SK-N-SH (cell line): ENCODE measurements around the gene MYDGF. TPM values are rescaled to one million over a fixed set of nuclear protein-coding genes. Genes with fewer than 3 reads are reported as not detected.

Source experiments
- CTCF ChIA-PET: fragments of 300-600, 350-600 bp; formaldehyde crosslinking; extraction: SDS; loops from one replicate; lab custom pipeline; 2021; lab: Yijun Ruan, JAX
- POLR2A ChIA-PET: fragments of 350-600 bp; sonication (Branson Sonifier 250); formaldehyde crosslinking; extraction: SDS; loops from one replicate; lab custom pipeline; 2020; ENCODE audit warnings: antibody characterized with exemption, inconsistent platforms; lab: Yijun Ruan, JAX
- DNase-seq: peaks from one replicate; pipeline ENCODE4 v3.0.0; 2012
- H2AFZ ChIP-seq: fragments of 200-600 bp; sonication (generic); 2 replicates; pipeline ENCODE4 v1.8.1; 2016; ENCODE audit warnings: antibody characterized with exemption, mild to moderate bottlenecking, low read depth
- H3F3A ChIP-seq: fragments of 200-600 bp; sonication (generic); replicated peaks from 2 replicates; pipeline ENCODE3; 2016; ENCODE audit warnings: antibody characterized with exemption, mild to moderate bottlenecking; ENCODE audit not compliant: insufficient read depth
- H3K27ac ChIP-seq, 2 experiments: fragments of 200-500 bp in 1 of 2; fragments of 200-600 bp in 1 of 2; sonication (Bioruptor generic) in 1 of 2; sonication (generic), shearing (Covaris generic) in 1 of 2; 2 replicates each; pipeline versions ENCODE4 v1.5.1 to v1.6.1; 2014 to 2016; ENCODE audit warnings: low read depth in 2 of 2, inconsistent platforms in 1 of 2, low read length in 1 of 2, mild to moderate bottlenecking in 1 of 2, mixed read lengths in 1 of 2
- H3K27me3 ChIP-seq: fragments of 200-600 bp; sonication (generic), shearing (Covaris generic); 2 replicates; pipeline ENCODE4 v1.6.1; 2016; ENCODE audit warnings: mixed run types; ENCODE audit not compliant: insufficient read depth
- H3K36me3 ChIP-seq, 2 experiments: fragments of 200-500 bp in 1 of 2; fragments of 200-600 bp in 1 of 2; sonication (Bioruptor generic) in 1 of 2; sonication (generic) in 1 of 2; replicated peaks in 1 of 2; 2 replicates each; pipeline versions ENCODE3 to v1.5.1; 2014 to 2016; ENCODE audit warnings: low read length in 1 of 2, mild to moderate bottlenecking in 1 of 2; ENCODE audit not compliant: insufficient read depth in 2 of 2, control insufficient read depth in 1 of 2
- H3K4me1 ChIP-seq, 2 experiments: fragments of 200-500 bp in 1 of 2; fragments of 200-600 bp in 1 of 2; sonication (Bioruptor generic) in 1 of 2; sonication (generic), shearing (Covaris generic) in 1 of 2; 2 replicates each; pipeline versions ENCODE4 v1.5.1 to v1.6.1; 2014 to 2016; ENCODE audit warnings: low read depth in 1 of 2, low read length in 1 of 2, mixed run types in 1 of 2; ENCODE audit not compliant: insufficient read depth in 2 of 2, control insufficient read depth in 1 of 2
- H3K4me2 ChIP-seq: fragments of 200-600 bp; sonication (generic), shearing (Covaris generic); 2 replicates; pipeline ENCODE4 v1.6.1; 2017; ENCODE audit warnings: mixed run types
- H3K4me3 ChIP-seq, 2 experiments: fragments of 200-500 bp in 1 of 2; fragments of 200-600 bp in 1 of 2; sonication (Bioruptor generic) in 1 of 2; sonication (generic), shearing (Covaris generic) in 1 of 2; 2 replicates each; pipeline versions ENCODE4 v1.5.1 to v1.8.1; 2014 to 2016; ENCODE audit warnings: low read depth in 2 of 2, inconsistent platforms in 1 of 2, low read length in 1 of 2, mild to moderate bottlenecking in 1 of 2, mixed read lengths in 1 of 2, moderate library complexity in 1 of 2
- H3K79me2 ChIP-seq: fragments of 200-600 bp; sonication (generic); 2 replicates; pipeline ENCODE4 v1.8.1; 2017; ENCODE audit warnings: mild to moderate bottlenecking; ENCODE audit not compliant: insufficient read depth
- H3K9ac ChIP-seq: fragments of 200-600 bp; sonication (generic); 2 replicates; pipeline ENCODE4 v1.6.1; 2017; ENCODE audit warnings: mixed run types
- H3K9me2 ChIP-seq: fragments of 200-600 bp; sonication (generic); 2 replicates; pipeline ENCODE4 v1.6.1; 2017; ENCODE audit warnings: mixed run types
- H3K9me3 ChIP-seq: fragments of 200-600 bp; sonication (generic); 2 replicates; pipeline ENCODE4 v1.6.1; 2017; ENCODE audit warnings: mixed run types, mild to moderate bottlenecking, moderate library complexity
- H4K20me1 ChIP-seq: fragments of 200-600 bp; sonication (generic); 2 replicates; pipeline ENCODE4 v1.6.1; 2017; ENCODE audit warnings: mild to moderate bottlenecking, mixed run types; ENCODE audit not compliant: insufficient read depth
- CTCF ChIP-seq: fragments of 200-600 bp; sonication (generic); IDR thresholded peaks from 2 replicates; pipeline ENCODE4 v1.6.1; 2017; ENCODE audit warnings: antibody characterized with exemption, mild to moderate bottlenecking, moderate library complexity
- RAD21 ChIP-seq: IDR thresholded peaks from 2 replicates; pipeline ENCODE4 v1.6.1; 2012; ENCODE audit warnings: mild to moderate bottlenecking, low read length
- RCOR1 ChIP-seq: fragments of 150-350 bp; IDR thresholded peaks from 2 replicates; pipeline ENCODE4 v1.6.1; 2017; ENCODE audit warnings: antibody characterized with exemption, low read length
- TAF1 ChIP-seq: IDR thresholded peaks from 2 replicates; pipeline ENCODE4 v1.6.1; 2012; ENCODE audit warnings: low read depth, mild to moderate bottlenecking, low read length, moderate library complexity, borderline replicate concordance
- TCF12 ChIP-seq: IDR thresholded peaks from 2 replicates; pipeline ENCODE4 v1.4.0; 2012
- TEAD4 ChIP-seq: IDR thresholded peaks from 2 replicates; pipeline ENCODE4 v1.4.0; 2012; ENCODE audit warnings: mild to moderate bottlenecking, borderline replicate concordance; ENCODE audit not compliant: insufficient read depth
- WGBS: methylation state at CpG from one replicate; pipeline ENCODE4 v1.1.6; 2017; ENCODE audit warnings: low lambda C conversion rate; 5-methylcytosine and 5-hydroxymethylcytosine counted together
- polyA plus RNA-seq, 3 experiments: library from polyadenylated mRNA; depleted of rRNA; stranded (reverse); fragments of >200 nt; gene quantifications; 2 replicates each; pipeline ENCODE4 v1.2.3, GENCODE V29; 2012
- TF ChIP-seq, protein P1 (sequence below): IDR thresholded peaks from 2 replicates; pipeline ENCODE4 v1.6.1; 2012; ENCODE audit warnings: mild to moderate bottlenecking, low read depth, low read length, moderate library complexity

The MYDGF gene
- polyA plus RNA-seq, 1 of the 3 experiments (the other 2 are of a cell fraction), result 312 TPM

GRCh38 chr19:4678881-4679790, 9.0 kb upstream of the MYDGF start (continued):
- TF ChIP-seq, protein P1, sequence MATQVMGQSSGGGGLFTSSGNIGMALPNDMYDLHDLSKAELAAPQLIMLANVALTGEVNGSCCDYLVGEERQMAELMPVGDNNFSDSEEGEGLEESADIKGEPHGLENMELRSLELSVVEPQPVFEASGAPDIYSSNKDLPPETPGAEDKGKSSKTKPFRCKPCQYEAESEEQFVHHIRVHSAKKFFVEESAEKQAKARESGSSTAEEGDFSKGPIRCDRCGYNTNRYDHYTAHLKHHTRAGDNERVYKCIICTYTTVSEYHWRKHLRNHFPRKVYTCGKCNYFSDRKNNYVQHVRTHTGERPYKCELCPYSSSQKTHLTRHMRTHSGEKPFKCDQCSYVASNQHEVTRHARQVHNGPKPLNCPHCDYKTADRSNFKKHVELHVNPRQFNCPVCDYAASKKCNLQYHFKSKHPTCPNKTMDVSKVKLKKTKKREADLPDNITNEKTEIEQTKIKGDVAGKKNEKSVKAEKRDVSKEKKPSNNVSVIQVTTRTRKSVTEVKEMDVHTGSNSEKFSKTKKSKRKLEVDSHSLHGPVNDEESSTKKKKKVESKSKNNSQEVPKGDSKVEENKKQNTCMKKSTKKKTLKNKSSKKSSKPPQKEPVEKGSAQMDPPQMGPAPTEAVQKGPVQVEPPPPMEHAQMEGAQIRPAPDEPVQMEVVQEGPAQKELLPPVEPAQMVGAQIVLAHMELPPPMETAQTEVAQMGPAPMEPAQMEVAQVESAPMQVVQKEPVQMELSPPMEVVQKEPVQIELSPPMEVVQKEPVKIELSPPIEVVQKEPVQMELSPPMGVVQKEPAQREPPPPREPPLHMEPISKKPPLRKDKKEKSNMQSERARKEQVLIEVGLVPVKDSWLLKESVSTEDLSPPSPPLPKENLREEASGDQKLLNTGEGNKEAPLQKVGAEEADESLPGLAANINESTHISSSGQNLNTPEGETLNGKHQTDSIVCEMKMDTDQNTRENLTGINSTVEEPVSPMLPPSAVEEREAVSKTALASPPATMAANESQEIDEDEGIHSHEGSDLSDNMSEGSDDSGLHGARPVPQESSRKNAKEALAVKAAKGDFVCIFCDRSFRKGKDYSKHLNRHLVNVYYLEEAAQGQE, result no peak
- TF ChIP-seq TAF1 (no peak), RAD21 (no peak), RCOR1 (no peak), TEAD4 (no peak)

DNA sequence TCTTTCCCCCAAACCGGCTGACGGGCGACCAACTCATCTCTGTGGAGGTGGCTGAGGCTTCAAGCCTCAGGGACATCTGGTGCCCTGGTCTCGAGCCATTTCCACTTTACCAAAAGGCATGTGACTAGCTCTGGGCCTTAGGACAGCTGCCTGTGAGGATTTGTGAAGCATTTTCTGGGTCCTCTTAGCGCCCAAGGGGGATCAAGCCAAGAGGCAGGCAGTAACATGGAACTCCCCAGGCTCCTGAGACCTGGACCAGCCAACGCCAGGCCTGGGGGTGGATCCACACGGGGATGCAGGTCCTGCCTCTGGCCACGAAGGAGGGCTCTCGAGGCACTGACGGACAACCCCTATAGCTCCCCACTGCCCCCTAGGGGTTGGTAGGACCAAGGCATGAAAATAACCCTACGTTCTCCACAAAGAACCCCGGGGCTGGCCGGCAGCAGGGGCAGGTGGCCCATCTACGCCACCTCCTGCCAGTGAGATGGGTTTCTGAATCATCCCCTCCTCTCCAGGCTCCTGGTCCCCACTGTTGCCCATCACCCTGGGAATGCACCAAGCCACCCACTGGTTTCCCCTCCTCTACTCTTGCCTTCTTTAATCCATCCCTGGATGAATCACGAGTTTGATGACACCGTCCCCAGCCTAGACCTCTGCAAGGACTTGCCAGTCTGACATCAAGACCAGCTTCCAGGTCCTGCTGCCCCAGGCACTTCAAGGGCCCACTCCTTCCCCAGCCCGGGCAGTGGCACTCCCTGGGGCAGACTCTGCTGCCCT, 7.0 kb upstream of the MYDGF start:
- no peak overlapping the region for H3K4me3 ChIP-seq
- ChIA-PET POLR2A (interaction anchor here (0.5 kb wide), 1 partner anchor 10 kb away, joined by 5 read pairs; no protein-coding TSS in a partner anchor), CTCF (interaction anchor here (1.0 to 1.8 kb wide), 4 partner anchors 12 to 132 kb away, joined by 3 to 9 read pairs (median 4); no protein-coding TSS in a partner anchor)
- peaks cover 15% of the 10 kb centered on the region for H3F3A ChIP-seq
- H3K79me2 ChIP-seq, result no peaks in the 10 kb centered on the region
- no peak overlapping the region for H3K27ac ChIP-seq
- no peaks in the 10 kb centered on the region for H3K27me3 ChIP-seq
- no peaks in the 10 kb centered on the region for H3K9me2 ChIP-seq
- DNase-seq, result peak; percentile 69
- H4K20me1 ChIP-seq, result no peaks in the 10 kb centered on the region
- TF ChIP-seq TCF12 (no peak), CTCF (peak; percentile 50)
- TF ChIP-seq, protein P1, result no peak
- TF ChIP-seq, all 33 proteins: peak for 1
- Histone ChIP-seq H3K9me3 (no peaks in the 10 kb centered on the region), H3K4me1 (no peaks in the 10 kb centered on the region), H3K36me3 (peaks cover 11 to 16% of the 10 kb centered on the region in 2 experiments), H3K9ac (no peak overlapping the region), H2AFZ (no peak overlapping the region), H3K4me2 (no peak overlapping the region)
- 94% methylated on average over 8 of the region's 17 CpGs for WGBS
